Muscle layer of colon (tissue), 2 donors: ENCODE measurements around the gene UBE2D2.
A peak's percentile ranks its signal among the peaks of the same experiment; 100 is the strongest.

Experiments
- H3K27ac ChIP-seq: one replicate; pipeline ENCODE4 v1.7.0; 2013; ENCODE audit warnings: low read depth, mild to moderate bottlenecking, low read length, moderate library complexity
- H3K27me3 ChIP-seq, 2 donors: one replicate each; pipeline ENCODE4 v1.7.0; 2013; ENCODE audit warnings: low read length in 2 of 2, mild to moderate bottlenecking in 2 of 2; ENCODE audit not compliant: insufficient read depth in 2 of 2, control insufficient read depth in 1 of 2
- H3K36me3 ChIP-seq: one replicate; pipeline ENCODE4 v1.7.0; 2013; ENCODE audit warnings: mild to moderate bottlenecking, low read length; ENCODE audit not compliant: insufficient read depth
- H3K4me1 ChIP-seq: one replicate; pipeline ENCODE4 v1.7.0; 2013; ENCODE audit warnings: mild to moderate bottlenecking, low read length; ENCODE audit not compliant: insufficient read depth
- H3K4me3 ChIP-seq, 2 donors: one replicate each; pipeline ENCODE4 v1.7.0; 2013; ENCODE audit warnings: low read length in 2 of 2, low read depth in 1 of 2, mild to moderate bottlenecking in 1 of 2, moderate library complexity in 1 of 2
- H3K9ac ChIP-seq: one replicate; pipeline ENCODE4 v1.7.0; 2013; ENCODE audit warnings: low read length
- H3K9me3 ChIP-seq: one replicate; pipeline ENCODE4 v1.7.0; 2013; ENCODE audit warnings: mild to moderate bottlenecking, low read length
- donor health status: abdominal sarcoma.
- donor health status: Adenocarcinoma of cecum.

UBE2D2 gene

GRCh38 chr5:139551191-139551889 is 9.8 kb upstream of the UBE2D2 start:
- no peaks in the 10 kb centered on the region for H3K9me3 ChIP-seq
- H3K36me3 ChIP-seq, result no peaks in the 10 kb centered on the region
- H3K4me3 ChIP-seq, result no peak overlapping the region
- no peaks in the 10 kb centered on the region for H3K27me3 ChIP-seq
- H3K4me1 ChIP-seq, result no peaks in the 10 kb centered on the region
- H3K9ac ChIP-seq, result no peak overlapping the region
- no peak overlapping the region for H3K27ac ChIP-seq

- H3K27me3 ChIP-seq, result no peaks in the 10 kb centered on the region
Observed at GRCh38 chr5:139552893-139553575, 8.1 kb upstream of the UBE2D2 start.

GRCh38 chr5:139554264-139554663 is 6.9 kb upstream of the UBE2D2 start:
- H3K4me3 ChIP-seq, result no peak overlapping the region
- no peaks in the 10 kb centered on the region for H3K36me3 ChIP-seq
- H3K9me3 ChIP-seq, result no peaks in the 10 kb centered on the region
- H3K9ac ChIP-seq, result no peak overlapping the region
- H3K27me3 ChIP-seq, result no peaks in the 10 kb centered on the region
- no peaks in the 10 kb centered on the region for H3K4me1 ChIP-seq
- no peak overlapping the region for H3K27ac ChIP-seq

More at GRCh38 chr5:139552893-139553575, 8.1 kb upstream of the UBE2D2 start:
- Histone ChIP-seq H3K36me3 (no peaks in the 10 kb centered on the region), H3K4me1 (no peaks in the 10 kb centered on the region), H3K27ac (no peak overlapping the region), H3K9me3 (no peaks in the 10 kb centered on the region), H3K4me3 (no peak overlapping the region), H3K9ac (no peak overlapping the region)

- Histone ChIP-seq H3K27ac (no peak overlapping the region), H3K36me3 (no peaks in the 10 kb centered on the region), H3K27me3 (no peaks in the 10 kb centered on the region), H3K9ac (no peak overlapping the region), H3K9me3 (no peaks in the 10 kb centered on the region), H3K4me3 (no peak overlapping the region), H3K4me1 (peaks cover 6% of the 10 kb centered on the region)
Observed at GRCh38 chr5:139557811-139558210, 3.3 kb upstream of the UBE2D2 start.

- no peaks in the 10 kb centered on the region for H3K27me3 ChIP-seq
- peak overlapping the region; percentile 92 for H3K9ac ChIP-seq
- no peaks in the 10 kb centered on the region for H3K36me3 ChIP-seq
- no peaks in the 10 kb centered on the region for H3K9me3 ChIP-seq
- H3K4me1 ChIP-seq, result peaks cover 40% of the 10 kb centered on the region
- peak overlapping the region; percentile 96 for H3K27ac ChIP-seq
- peak overlapping the region; percentile 84 to 89 for H3K4me3 ChIP-seq
Observed at GRCh38 chr5:139561655-139562451, 714 bp downstream of the UBE2D2 start.

GRCh38 chr5:139562847-139563246 is 1.7 kb downstream of the UBE2D2 start:
- H3K36me3 ChIP-seq, result no peaks in the 10 kb centered on the region
- peak overlapping the region in 1 of 2 donors; percentile 89 for H3K4me3 ChIP-seq
- H3K4me1 ChIP-seq, result peaks cover 40% of the 10 kb centered on the region
- H3K27me3 ChIP-seq, result no peaks in the 10 kb centered on the region
- no peaks in the 10 kb centered on the region for H3K9me3 ChIP-seq
- peak overlapping the region; percentile 92 for H3K9ac ChIP-seq
- H3K27ac ChIP-seq, result peak overlapping the region; percentile 12

- H3K4me1 ChIP-seq, result peaks cover 45% of the 10 kb centered on the region
- no peak overlapping the region for H3K9ac ChIP-seq
- no peak overlapping the region for H3K27ac ChIP-seq
- no peak overlapping the region for H3K4me3 ChIP-seq
- no peaks in the 10 kb centered on the region for H3K27me3 ChIP-seq
- H3K9me3 ChIP-seq, result no peaks in the 10 kb centered on the region
- H3K36me3 ChIP-seq, result no peaks in the 10 kb centered on the region
Observed at GRCh38 chr5:139565411-139566305, 4.5 kb downstream of the UBE2D2 start.

GRCh38 chr5:139566611-139567010 is 5.5 kb downstream of the UBE2D2 start:
- H3K4me1 ChIP-seq, result peaks cover 47% of the 10 kb centered on the region
- H3K9me3 ChIP-seq, result no peaks in the 10 kb centered on the region
- no peaks in the 10 kb centered on the region for H3K27me3 ChIP-seq
- no peak overlapping the region for H3K9ac ChIP-seq
- H3K4me3 ChIP-seq, result no peak overlapping the region
- H3K36me3 ChIP-seq, result no peaks in the 10 kb centered on the region
- H3K27ac ChIP-seq, result no peak overlapping the region

- no peak overlapping the region for H3K27ac ChIP-seq
Observed at GRCh38 chr5:139569270-139569955, 8.3 kb downstream of the UBE2D2 start.

GRCh38 chr5:139571543-139571942 is 10.4 kb downstream of the UBE2D2 start:
- peaks cover 30% of the 10 kb centered on the region for H3K4me1 ChIP-seq
- no peaks in the 10 kb centered on the region for H3K27me3 ChIP-seq
- no peak overlapping the region for H3K27ac ChIP-seq
- no peak overlapping the region for H3K4me3 ChIP-seq
- no peak overlapping the region for H3K9ac ChIP-seq
- H3K9me3 ChIP-seq, result no peaks in the 10 kb centered on the region
- no peaks in the 10 kb centered on the region for H3K36me3 ChIP-seq

More at GRCh38 chr5:139569270-139569955, 8.3 kb downstream of the UBE2D2 start:
- Histone ChIP-seq H3K36me3 (no peaks in the 10 kb centered on the region), H3K27me3 (no peaks in the 10 kb centered on the region), H3K4me1 (peaks cover 38% of the 10 kb centered on the region), H3K4me3 (no peak overlapping the region), H3K9ac (no peak overlapping the region), H3K9me3 (no peaks in the 10 kb centered on the region)
